ENCODE measurements around the gene NCKAP5.

The NCKAP5 gene

GRCh38 chr2:133382566-133382965, 185.7 kb downstream of the NCKAP5 start:
- no peak overlapping the region for H3K4me3 ChIP-seq (ENCODE audit: low read depth, low read length)
- H3K9me3 ChIP-seq: no peaks in the 10 kb centered on the region
- no peaks in the 10 kb centered on the region for H3K4me1 ChIP-seq
- H3K36me3 ChIP-seq: no peaks in the 10 kb centered on the region
- no peak for DNase-seq
- no peak for TF ChIP-seq CTCF (IDR thresholded peaks at IDR 0.05; ENCODE audit: low read depth, low read length)
- no peaks in the 10 kb centered on the region for H3K27me3 ChIP-seq

GRCh38 chr2:133380991-133381390, 187.3 kb downstream of the NCKAP5 start:
- Histone ChIP-seq H3K4me3 (ENCODE audit: low read depth, low read length) (no peak overlapping the region), H3K9me3 (no peaks in the 10 kb centered on the region), H3K36me3 (no peaks in the 10 kb centered on the region), H3K4me1 (no peaks in the 10 kb centered on the region), H3K27me3 (no peaks in the 10 kb centered on the region)
- no peak for TF ChIP-seq CTCF (IDR thresholded peaks at IDR 0.05; ENCODE audit: low read depth, low read length)
- no peak for DNase-seq

GRCh38 chr2:133378928-133379549, 189.2 kb downstream of the NCKAP5 start:
- no peak for TF ChIP-seq CTCF (IDR thresholded peaks at IDR 0.05; ENCODE audit: low read depth, low read length)
- Histone ChIP-seq H3K36me3 (no peaks in the 10 kb centered on the region), H3K9me3 (no peaks in the 10 kb centered on the region), H3K4me3 (ENCODE audit: low read depth, low read length) (no peak overlapping the region), H3K4me1 (no peaks in the 10 kb centered on the region), H3K27me3 (no peaks in the 10 kb centered on the region)
- DNase-seq: no peak

GRCh38 chr2:133378386-133378785, 189.9 kb downstream of the NCKAP5 start:
- Histone ChIP-seq H3K4me3 (ENCODE audit: low read depth, low read length) (no peak overlapping the region), H3K4me1 (no peaks in the 10 kb centered on the region), H3K27me3 (no peaks in the 10 kb centered on the region), H3K9me3 (no peaks in the 10 kb centered on the region), H3K36me3 (no peaks in the 10 kb centered on the region)
- TF ChIP-seq CTCF (IDR thresholded peaks at IDR 0.05; ENCODE audit: low read depth, low read length): no peak
- no peak for DNase-seq

GRCh38 chr2:133377599-133377998, 190.7 kb downstream of the NCKAP5 start:
- Histone ChIP-seq H3K4me3 (ENCODE audit: low read depth, low read length) (no peak overlapping the region), H3K4me1 (no peaks in the 10 kb centered on the region), H3K27me3 (no peaks in the 10 kb centered on the region), H3K36me3 (no peaks in the 10 kb centered on the region), H3K9me3 (no peaks in the 10 kb centered on the region)
- DNase-seq: no peak
- TF ChIP-seq CTCF (IDR thresholded peaks at IDR 0.05; ENCODE audit: low read depth, low read length): no peak

- Histone ChIP-seq H3K9me3 (no peaks in the 10 kb centered on the region), H3K4me1 (no peaks in the 10 kb centered on the region), H3K27me3 (no peaks in the 10 kb centered on the region), H3K4me3 (ENCODE audit: low read depth, low read length) (no peak overlapping the region), H3K36me3 (no peaks in the 10 kb centered on the region)
- TF ChIP-seq CTCF (IDR thresholded peaks at IDR 0.05; ENCODE audit: low read depth, low read length): no peak
- no peak for DNase-seq
Observed at GRCh38 chr2:133377021-133377481, 191.2 kb downstream of the NCKAP5 start.

All from BE2C (cell line).